ENCODE measurements around the gene MT3. TPM values are rescaled to one million over a fixed set of nuclear protein-coding genes. Genes with fewer than 3 reads are reported as not detected.

Gene MT3
- total and polyA plus RNA-seq, 4 experiments from 2014 or later = 1.1 TPM; not detected in 3

GRCh38 chr16:56633535-56633934, 44.2 kb downstream of the MT3 start:
- Histone ChIP-seq H3K27ac (ENCODE audit: low read depth, low read length) (no peak overlapping the region), H3K4me3 (ENCODE audit: low read length in 2 of 2) (no peak overlapping the region), H3K27me3 (ENCODE audit: insufficient read depth, low read length) (peaks cover 46% of the 10 kb centered on the region), H3K36me3 (ENCODE audit: insufficient read depth, low read length) (no peaks in the 10 kb centered on the region), H3K9me3 (ENCODE audit: control insufficient read depth in 1 of 2, low read length in 2 of 2) (no peaks in the 10 kb centered on the region), H3K4me1 (ENCODE audit: insufficient read depth, low read length) (peaks cover 27% of the 10 kb centered on the region)
- H3K4me1 Mint-ChIP-seq = peaks cover 14 to 55% (median 24%) of the 10 kb centered on the region in 4 donors
- CTCF ChIA-PET (ENCODE audit: partially characterized antibody) = interaction anchor here (0.9 to 1.2 kb wide), 2 partner anchors 9 to 10 kb away, joined by 3 read pairs; no protein-coding TSS in a partner anchor
- H3K9me3 Mint-ChIP-seq = no peaks in the 10 kb centered on the region
- no peak for DNase-seq
- H3K27me3 Mint-ChIP-seq = peaks cover 55 to 75% of the 10 kb centered on the region in 2 donors
- intact Hi-C loops (cut with micrococcal nuclease) = no loop called here
- no peaks in the 10 kb centered on the region for H3K36me3 Mint-ChIP-seq
- H3K4me3 Mint-ChIP-seq = peak overlapping the region in 2 of 8 donors; percentile 15 to 46
- peak overlapping the region in 1 of 7 donors; percentile 19 for H3K27ac Mint-ChIP-seq
- POLR2A ChIA-PET (ENCODE audit: partially characterized antibody) = interaction anchor here (1.3 kb wide), 1 partner anchor 24 kb away, joined by 4 read pairs; the partner anchor contains the start of gene MT1F

- Histone ChIP-seq H3K27me3 (ENCODE audit: insufficient read depth, low read length) (peaks cover 57% of the 10 kb centered on the region), H3K4me3 (ENCODE audit: low read length in 2 of 2) (no peak overlapping the region), H3K4me1 (ENCODE audit: insufficient read depth, low read length) (peaks cover 27% of the 10 kb centered on the region), H3K36me3 (ENCODE audit: insufficient read depth, low read length) (no peaks in the 10 kb centered on the region), H3K9me3 (ENCODE audit: control insufficient read depth in 1 of 2, low read length in 2 of 2) (no peaks in the 10 kb centered on the region), H3K27ac (ENCODE audit: low read depth, low read length) (no peak overlapping the region)
- CTCF ChIA-PET (ENCODE audit: partially characterized antibody) = interaction anchor here (1.0 kb wide), 1 partner anchor 11 kb away, joined by 3 read pairs; no protein-coding TSS in a partner anchor
- no peaks in the 10 kb centered on the region for H3K36me3 Mint-ChIP-seq
- POLR2A ChIA-PET (ENCODE audit: partially characterized antibody) = interaction anchor here (0.6 to 1.3 kb wide), 2 partner anchors 9 to 23 kb away, joined by 3 to 4 read pairs; partner anchors contain the start of gene MT1F
- peaks cover 15 to 55% (median 25%) of the 10 kb centered on the region in 4 donors for H3K4me1 Mint-ChIP-seq
- H3K9me3 Mint-ChIP-seq = no peaks in the 10 kb centered on the region
- peaks cover 63 to 80% of the 10 kb centered on the region in 2 donors for H3K27me3 Mint-ChIP-seq
- DNase-seq = no peak
- intact Hi-C loops (cut with micrococcal nuclease) = no loop called here
- peak overlapping the region; percentile 43 to 81 (median 68) for H3K4me3 Mint-ChIP-seq
- H3K27ac Mint-ChIP-seq = peak overlapping the region in 1 of 7 donors; percentile 22
These were observed 45.5 kb downstream of the MT3 start for GRCh38 chr16:56634715-56635440.

DNA sequence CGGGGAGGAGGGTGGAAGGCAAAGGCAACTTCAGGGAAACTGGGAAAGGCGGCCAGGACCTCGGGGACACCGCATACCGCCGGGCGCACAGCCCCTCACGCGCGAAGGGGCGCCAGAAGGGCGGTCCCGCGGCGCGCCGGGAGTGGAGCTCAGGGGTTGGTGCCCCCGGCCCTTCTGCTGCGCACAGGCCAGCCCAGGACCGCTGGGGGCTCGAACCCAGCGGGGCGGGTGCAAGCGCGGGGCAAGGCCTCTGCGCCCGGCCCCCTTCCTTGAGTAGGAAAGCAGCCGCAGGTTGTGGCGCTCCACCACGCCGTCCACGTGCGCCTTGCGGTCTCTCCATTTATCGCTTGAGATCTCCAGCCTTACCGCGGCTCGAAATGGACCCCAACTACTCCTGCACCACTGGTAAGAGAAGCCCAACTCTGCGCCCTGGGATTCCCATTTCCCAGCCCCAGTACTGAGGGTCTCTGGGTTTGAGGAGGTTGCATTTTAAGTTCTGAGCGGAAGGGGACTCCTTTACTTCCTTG, 46.2 kb downstream of the MT3 start:
- no peaks in the 10 kb centered on the region for H3K9me3 ChIP-seq (ENCODE audit: control insufficient read depth in 1 of 2, low read length in 2 of 2)
- DNase-seq = no peak
- CTCF ChIA-PET (ENCODE audit: partially characterized antibody) = no interaction called here

DNA sequence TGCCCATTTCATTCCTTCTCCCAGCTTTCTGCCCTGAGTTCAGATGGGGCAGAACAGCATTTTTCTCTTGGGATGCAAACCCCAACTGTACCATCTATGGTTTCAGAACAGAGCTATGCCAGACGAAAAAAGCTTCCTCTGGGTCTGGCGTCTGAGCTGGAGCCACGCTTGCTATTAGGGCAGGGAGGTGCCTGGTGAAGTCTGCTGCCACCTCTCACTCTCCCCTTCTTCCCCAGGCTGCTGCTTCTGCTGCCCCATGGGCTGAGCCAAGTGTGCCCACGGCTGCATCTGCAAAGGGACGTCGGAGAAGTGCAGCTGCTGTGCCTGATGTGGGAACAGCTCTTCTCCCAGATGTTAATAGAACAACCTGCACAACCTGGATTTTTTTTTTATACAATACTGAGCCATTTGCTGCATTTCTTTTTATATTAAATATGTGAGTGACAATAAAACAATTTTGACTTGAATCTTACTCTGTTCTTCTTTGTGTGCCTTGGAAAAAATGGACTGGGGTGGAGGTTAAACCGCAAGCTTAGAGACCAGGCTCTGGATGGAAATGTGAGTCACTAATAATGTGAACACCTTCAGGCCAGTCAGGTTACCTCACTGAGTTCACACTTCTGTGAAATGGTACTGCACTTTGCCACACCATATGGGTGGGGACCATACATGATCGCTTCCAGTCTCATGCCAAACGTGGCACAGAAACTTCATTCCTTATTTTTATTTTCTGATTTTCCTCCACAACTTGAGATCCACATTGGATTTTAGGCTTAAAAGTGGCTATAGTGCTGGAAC, 47.5 kb downstream of the MT3 start:
- ChIA-PET CTCF (ENCODE audit: partially characterized antibody) (no interaction called here), POLR2A (ENCODE audit: partially characterized antibody) (interaction anchor here (1.2 kb wide), 1 partner anchor 12 kb away, joined by 4 read pairs; the partner anchor contains the start of gene MT1E)
- Histone ChIP-seq H3K27ac (ENCODE audit: low read depth, low read length) (no peak overlapping the region), H3K4me1 (ENCODE audit: insufficient read depth, low read length) (peaks cover 26% of the 10 kb centered on the region), H3K27me3 (ENCODE audit: insufficient read depth, low read length) (peaks cover 49% of the 10 kb centered on the region), H3K4me3 (ENCODE audit: low read length in 2 of 2) (no peak overlapping the region), H3K36me3 (ENCODE audit: insufficient read depth, low read length) (no peaks in the 10 kb centered on the region), H3K9me3 (ENCODE audit: control insufficient read depth in 1 of 2, low read length in 2 of 2) (no peaks in the 10 kb centered on the region)
- intact Hi-C loops (cut with micrococcal nuclease) = no loop called here
- H3K36me3 Mint-ChIP-seq = no peaks in the 10 kb centered on the region
- no peak for DNase-seq
- peaks cover 55 to 72% of the 10 kb centered on the region in 2 donors for H3K27me3 Mint-ChIP-seq
- H3K27ac Mint-ChIP-seq = no peak overlapping the region
- H3K4me1 Mint-ChIP-seq = peaks cover 14 to 52% (median 23%) of the 10 kb centered on the region in 4 donors
- H3K9me3 Mint-ChIP-seq = no peaks in the 10 kb centered on the region
- H3K4me3 Mint-ChIP-seq = peak overlapping the region in 3 of 8 donors; percentile 10 to 17 (median 15)

More for the DNA sequence above, 46.2 kb downstream of the MT3 start:
- no peak overlapping the region for H3K27ac Mint-ChIP-seq
- no peaks in the 10 kb centered on the region for H3K36me3 Mint-ChIP-seq
- Histone ChIP-seq H3K4me1 (ENCODE audit: insufficient read depth, low read length) (peaks cover 27% of the 10 kb centered on the region), H3K27me3 (ENCODE audit: insufficient read depth, low read length) (peaks cover 57% of the 10 kb centered on the region), H3K27ac (ENCODE audit: low read depth, low read length) (no peak overlapping the region), H3K4me3 (ENCODE audit: low read length in 2 of 2) (no peak overlapping the region), H3K36me3 (ENCODE audit: insufficient read depth, low read length) (no peaks in the 10 kb centered on the region)
- POLR2A ChIA-PET (ENCODE audit: partially characterized antibody) = no interaction called here
- H3K9me3 Mint-ChIP-seq = no peaks in the 10 kb centered on the region
- H3K4me3 Mint-ChIP-seq = peak overlapping the region in 6 of 8 donors; percentile 39 to 77 (median 56)
- H3K4me1 Mint-ChIP-seq = peaks cover 15 to 55% (median 25%) of the 10 kb centered on the region in 4 donors
- intact Hi-C loops (cut with micrococcal nuclease) = no loop called here
- peaks cover 67 to 79% of the 10 kb centered on the region in 2 donors for H3K27me3 Mint-ChIP-seq

- no peaks in the 10 kb centered on the region for H3K9me3 Mint-ChIP-seq
- no peak within 1 kb of the TSS for H3K27ac Mint-ChIP-seq
These were observed 48.8 kb downstream of the MT3 start, which contains the start of gene MT1A for GRCh38 chr16:56637814-56638750. MT1A (plus strand) TSS chr16:56638666; CDS start chr16:56638739, 73 bp downstream.

GRCh38 chr16:56639045-56639444, 49.7 kb downstream of the MT3 start:
- POLR2A ChIA-PET (ENCODE audit: partially characterized antibody) = interaction anchor here (1.4 kb wide), 1 partner anchor 14 kb away, joined by 4 read pairs; the partner anchor contains the start of gene MT1E
- peaks cover 28% of the 10 kb centered on the region for H3K4me1 ChIP-seq (ENCODE audit: insufficient read depth, low read length)
- H3K27ac Mint-ChIP-seq = no peak overlapping the region
- H3K27ac ChIP-seq (ENCODE audit: low read depth, low read length) = no peak overlapping the region
- intact Hi-C loops (cut with micrococcal nuclease) = no loop called here
- H3K4me1 Mint-ChIP-seq = peaks cover 26 to 56% (median 31%) of the 10 kb centered on the region in 4 donors
- H3K27me3 Mint-ChIP-seq = peaks cover 45 to 55% of the 10 kb centered on the region in 2 donors
- no peak for DNase-seq
- no peak overlapping the region for H3K4me3 ChIP-seq (ENCODE audit: low read length in 2 of 2)
- no peaks in the 10 kb centered on the region for H3K36me3 Mint-ChIP-seq
- CTCF ChIA-PET (ENCODE audit: partially characterized antibody) = no interaction called here
- H3K27me3 ChIP-seq (ENCODE audit: insufficient read depth, low read length) = peaks cover 35% of the 10 kb centered on the region
- H3K4me3 Mint-ChIP-seq = no peak overlapping the region
- H3K9me3 Mint-ChIP-seq = no peaks in the 10 kb centered on the region
- H3K9me3 ChIP-seq (ENCODE audit: control insufficient read depth in 1 of 2, low read length in 2 of 2) = no peaks in the 10 kb centered on the region
- H3K36me3 ChIP-seq (ENCODE audit: insufficient read depth, low read length) = no peaks in the 10 kb centered on the region

More at GRCh38 chr16:56637814-56638750, 48.8 kb downstream of the MT3 start, which contains the start of gene MT1A:
- Histone ChIP-seq H3K9me3 (ENCODE audit: control insufficient read depth in 1 of 2, low read length in 2 of 2) (no peaks in the 10 kb centered on the region), H3K4me1 (ENCODE audit: insufficient read depth, low read length) (peaks cover 21% of the 10 kb centered on the region), H3K4me3 (ENCODE audit: low read length in 2 of 2) (no peak within 1 kb of the TSS), H3K27ac (ENCODE audit: low read depth, low read length) (no peak within 1 kb of the TSS), H3K36me3 (ENCODE audit: insufficient read depth, low read length) (no peaks in the 10 kb centered on the region), H3K27me3 (ENCODE audit: insufficient read depth, low read length) (peaks cover 38% of the 10 kb centered on the region)
- Mint-ChIP-seq H3K4me1 (peaks cover 19 to 52% (median 24%) of the 10 kb centered on the region in 4 donors), H3K27me3 (peaks cover 54 to 64% of the 10 kb centered on the region in 2 donors), H3K4me3 (peak within 1 kb of the TSS in 7 of 8 donors; percentile 39 to 61 (median 53)), H3K36me3 (no peaks in the 10 kb centered on the region)
- CTCF ChIA-PET (ENCODE audit: partially characterized antibody) = no interaction called here
- POLR2A ChIA-PET (ENCODE audit: partially characterized antibody) = interaction anchor here (1.4 to 1.6 kb wide), 2 partner anchors 13 to 14 kb away, joined by 3 to 4 read pairs; partner anchors contain the start of gene MT1E
- intact Hi-C loops (cut with micrococcal nuclease) = no loop called here
- DNase-seq = no peak
